Heart left ventricle (tissue), 13 donors: ENCODE results near the gene PAGE3.

ENCODE experiments used
- CTCF ChIP-seq, 12 donors: fragments of 200-600 bp; sonication (generic) in 4 of 12; IDR thresholded peaks; one replicate each; pipeline versions ENCODE4 v1.5.0 to v1.8.0; 2018 to 2022; ENCODE audit warnings: antibody characterized with exemption in 12 of 12, mild to moderate bottlenecking in 5 of 12
- POLR2A ChIP-seq, 2 donors: fragments of 450-650 bp; IDR thresholded peaks; one replicate each; pipeline ENCODE4 v1.6.1; 2017; ENCODE audit warnings: antibody characterized with exemption in 2 of 2, mild to moderate bottlenecking in 2 of 2, moderate library complexity in 2 of 2
- donor health status: ischemic (EF 13 %, LVEDD 7.1; RV severe dilation, severe dysfunction).
- donor health status: DM: no; HTN: yes; CAD: no.
- donor health status: DM: no; HTN: no; CAD: no.
- donor health status: ischemic (EF 25% LVEDD 6.9; RV normal size, moderate dysfunction).
- donor health status: ischemic (EF 25% LVEDD 5.7; RV mildly dilated, moderate dysfunction).
- donor health status: ischemic (EF 35%, LVEDD 5.7; RV mildly dilated, moderate dysfunction).
- donor health status: nonischemic (EF 11% LVEDD 7.7; RV severe dilation, severe dysfunction).
- donor health status: DM: yes; HTN: yes; CAD: no.
- donor health status: PGD.
- donor health status: ischemic (EF 29% LVEDD 5.4; RV normal size, mild dysfunction).
- donor health status: nonischemic (EF 23%, LVEDD 6.1; RV moderate dilation, normal function).

- TF ChIP-seq POLR2A (IDR thresholded peaks at IDR 0.05) (no peak), CTCF (IDR thresholded peaks at IDR 0.05) (no peak)
Measured at GRCh38 chrX:55253528-55253927, 11.2 kb downstream of the PAGE3 start.
